Tongue (tissue), 2 donors: Measurements from ENCODE around the gene SLC25A52. TPM values are rescaled to one million over a fixed set of nuclear protein-coding genes. Genes with fewer than 3 reads are reported as not detected.
A peak's percentile ranks its signal among the peaks of the same experiment; 100 is the strongest.
"Not testable (repeated sequence)": the region's sequence is repeated elsewhere in the genome, so short reads cannot be mapped to it uniquely, and the experiment has no call there.

Source experiments
- DNase-seq: peaks from one replicate; pipeline ENCODE4 v3.0.0-alpha.2; 2015
- total RNA-seq: library from RNA; depleted of rRNA; stranded (reverse); fragments of >200 nt; gene quantifications from one replicate; pipeline ENCODE4 v1.2.3, GENCODE V29; 2014

SLC25A52 gene, protein sequence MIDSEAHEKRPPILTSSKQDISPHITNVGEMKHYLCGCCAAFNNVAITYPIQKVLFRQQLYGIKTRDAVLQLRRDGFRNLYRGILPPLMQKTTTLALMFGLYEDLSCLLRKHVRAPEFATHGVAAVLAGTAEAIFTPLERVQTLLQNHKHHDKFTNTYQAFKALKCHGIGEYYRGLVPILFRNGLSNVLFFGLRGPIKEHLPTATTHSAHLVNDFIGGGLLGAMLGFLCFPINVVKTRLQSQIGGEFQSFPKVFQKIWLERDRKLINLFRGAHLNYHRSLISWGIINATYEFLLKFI
- total RNA-seq, result not detected

DNA sequence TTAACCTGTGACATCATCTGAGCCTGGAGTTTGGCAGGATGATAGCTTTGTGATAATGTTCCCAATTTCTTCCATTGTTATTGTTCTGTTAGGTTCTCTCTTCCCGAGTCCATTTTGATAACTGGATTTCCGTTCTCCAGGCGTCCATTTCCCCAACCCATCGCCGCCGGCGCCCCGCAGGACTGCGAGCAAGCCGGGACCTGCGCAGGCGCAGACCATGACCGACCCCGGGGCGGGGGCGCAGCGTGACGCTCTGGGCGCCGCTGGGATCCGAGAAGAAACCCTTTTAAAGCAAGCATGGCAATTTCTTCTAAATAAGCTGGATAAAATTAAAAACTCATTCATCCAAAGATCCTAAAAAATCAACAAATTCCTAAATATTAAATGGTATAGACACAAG is at the start of gene SLC25A52:
TSS of gene SLC25A52 (minus strand) at position 186 of the 400 bp plus-strand sequence. CDS start 219 bp downstream, outside the sequence.
- no peak for DNase-seq

DNA sequence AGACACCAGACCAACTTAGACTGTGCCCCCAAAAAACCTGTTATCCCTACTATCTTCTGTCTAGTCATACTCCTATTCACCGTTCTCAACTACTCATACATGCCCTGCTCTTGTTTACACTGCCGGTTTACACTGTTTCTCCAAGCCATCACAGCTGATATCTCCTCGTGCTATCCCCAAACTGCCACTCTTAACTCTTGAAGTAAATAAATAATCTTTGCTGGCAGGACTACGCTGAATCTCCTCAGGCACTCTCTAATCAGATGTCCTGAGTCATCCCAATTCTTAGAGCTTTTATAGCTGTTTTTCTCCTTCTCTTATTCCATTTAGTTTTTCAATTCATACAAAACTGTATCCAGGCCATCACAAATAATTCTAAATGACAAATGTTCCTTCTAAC is 48.4 kb upstream of the SLC25A52 start:
- DNase-seq, result not testable (repeated sequence)

DNA sequence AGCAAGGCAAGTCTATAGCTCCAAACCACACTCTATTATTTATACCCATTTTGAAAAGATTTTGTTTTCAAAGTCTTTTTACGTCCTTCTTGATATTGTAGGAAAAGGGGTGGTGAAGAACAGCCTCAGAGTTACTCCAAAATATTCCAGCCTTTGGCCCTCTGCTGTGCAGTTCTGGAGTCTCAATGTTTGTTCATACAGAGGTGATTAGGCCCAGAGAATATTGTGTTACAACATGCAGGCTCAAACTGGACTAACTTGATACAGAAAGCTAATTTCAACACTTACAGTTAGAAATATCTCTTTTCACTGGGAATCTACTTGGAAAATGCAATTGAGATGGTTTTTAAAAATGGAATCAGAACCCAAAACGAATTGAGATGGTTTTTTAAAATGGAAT is 40.4 kb upstream of the SLC25A52 start:
- peak; percentile 17 for DNase-seq

DNA sequence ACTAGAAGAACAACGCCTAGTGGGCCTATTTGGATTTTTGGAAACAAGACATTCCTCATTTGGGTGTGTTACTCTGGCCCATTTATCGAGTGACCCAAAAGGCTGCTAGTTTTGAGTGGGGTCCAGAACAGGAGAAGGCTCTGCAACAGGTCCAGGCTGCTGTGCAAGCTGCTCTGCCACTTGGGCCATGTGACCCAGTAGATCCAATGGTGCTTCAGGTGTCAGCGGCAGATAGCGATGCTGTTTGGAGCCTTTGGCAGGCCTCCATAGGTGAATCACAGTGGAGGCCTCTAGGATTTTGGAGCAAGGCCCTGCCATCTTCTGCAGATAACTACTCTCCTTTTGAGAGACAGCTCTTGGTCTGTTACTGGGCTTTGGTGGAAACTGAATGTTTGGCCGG is 38.6 kb upstream of the SLC25A52 start:
- not testable (repeated sequence) for DNase-seq

DNA sequence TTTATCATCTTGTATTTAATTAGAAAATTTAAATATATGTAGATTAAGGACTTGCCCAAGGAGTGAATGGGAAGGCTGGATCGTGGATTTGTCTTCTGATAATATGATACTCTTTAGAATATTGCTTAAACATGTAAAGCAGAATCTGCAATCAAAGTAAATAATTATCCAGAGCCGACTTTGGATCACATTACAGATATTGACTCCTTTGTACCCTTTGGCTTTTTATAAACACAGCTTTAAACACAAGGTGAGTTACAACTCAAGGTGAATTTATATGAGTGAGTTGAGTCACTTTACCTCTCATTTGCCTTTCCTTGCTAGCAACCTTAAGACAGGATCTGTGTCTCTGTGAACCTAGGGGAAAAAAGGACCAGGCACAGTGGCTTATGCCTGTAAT is 37.7 kb upstream of the SLC25A52 start:
- DNase-seq, result no peak

DNA sequence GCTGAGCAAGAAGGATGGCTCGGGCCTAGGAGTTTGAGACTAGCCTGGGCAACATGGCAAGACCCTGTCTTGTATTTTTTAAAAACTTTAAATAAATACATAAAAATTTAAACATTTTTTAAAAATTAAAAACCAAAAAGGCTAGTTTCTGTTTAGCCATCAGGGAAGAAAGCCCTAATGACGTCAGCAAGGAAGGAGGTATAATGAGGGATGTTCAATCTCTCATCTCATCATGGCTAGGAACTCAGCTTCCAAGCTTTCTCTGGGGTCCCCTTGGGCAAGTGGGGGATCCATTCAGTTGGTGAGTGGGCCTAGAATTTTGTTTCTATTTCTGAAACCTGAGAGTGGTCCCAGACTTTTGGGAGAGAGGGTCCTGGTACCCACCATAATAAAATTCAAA is 35.1 kb upstream of the SLC25A52 start:
- no peak for DNase-seq

DNA sequence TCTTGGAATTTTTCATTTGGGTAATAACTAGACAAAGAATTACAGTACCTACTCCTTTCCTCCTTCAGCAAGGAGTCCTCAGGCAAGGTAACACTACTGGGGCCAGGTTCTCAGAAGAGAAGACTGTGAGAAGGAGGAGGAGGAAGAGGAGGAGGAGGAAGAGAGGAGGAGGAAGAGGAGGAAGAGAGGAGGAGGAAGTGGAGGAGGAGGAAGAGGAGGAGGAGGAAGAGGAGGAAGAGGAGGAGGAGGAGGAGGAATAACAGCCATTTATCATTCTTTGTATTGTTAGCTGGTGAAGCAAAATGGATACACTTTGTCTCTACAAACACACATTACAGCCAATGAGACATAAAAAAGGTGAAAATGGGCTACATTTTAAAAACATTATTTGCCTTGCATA is 32.9 kb upstream of the SLC25A52 start:
- no peak for DNase-seq

DNA sequence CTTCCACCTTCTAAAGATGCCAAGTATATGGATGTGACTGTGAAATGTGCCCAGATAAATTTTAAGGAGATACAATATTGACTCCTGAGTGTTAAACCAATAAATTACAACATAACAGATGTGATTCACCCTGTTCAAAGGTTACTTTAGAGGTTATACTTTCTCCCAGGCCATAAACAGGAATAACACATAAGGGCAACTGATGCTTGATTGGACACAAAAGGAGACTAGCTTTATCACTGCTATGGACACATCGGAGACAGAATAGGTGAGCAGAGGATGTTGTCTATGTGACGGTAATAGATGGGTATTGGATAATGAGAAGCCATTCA is 31.9 kb upstream of the SLC25A52 start:
- no peak for DNase-seq

DNA sequence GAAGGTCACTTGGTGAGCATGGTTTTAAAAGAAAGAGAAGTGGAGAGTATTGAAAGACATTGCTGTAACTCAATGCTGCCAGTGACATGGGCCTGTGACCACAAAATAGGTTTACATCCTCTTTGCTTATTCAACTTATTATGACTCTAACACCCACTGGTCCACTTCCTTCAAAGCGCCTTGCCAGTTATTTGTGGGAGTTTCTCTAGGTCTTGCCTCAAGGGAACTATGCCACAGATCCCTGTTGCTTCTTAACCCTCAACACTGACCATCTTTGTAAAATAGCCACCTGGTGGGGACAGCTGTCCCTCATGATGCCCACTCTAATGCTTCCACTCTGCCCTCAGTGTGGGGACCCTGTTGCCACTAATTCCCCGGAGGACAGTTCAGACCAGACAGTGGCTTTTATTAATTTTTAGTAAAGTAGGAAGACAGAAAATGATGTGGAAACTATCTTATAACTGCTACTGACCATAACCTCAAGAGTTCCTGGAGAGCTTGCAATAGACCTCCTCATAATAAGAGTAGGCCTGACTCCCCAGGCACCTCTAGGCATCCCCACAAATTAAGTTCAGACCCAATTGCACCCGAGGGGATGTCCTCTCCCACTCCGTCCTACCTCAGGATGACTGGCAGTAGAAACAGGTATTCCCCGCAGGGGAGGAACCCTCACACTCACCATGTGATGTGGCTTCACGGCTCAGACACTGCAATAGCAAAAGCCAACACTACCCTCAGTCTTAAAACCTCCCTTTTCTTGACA is 31.3 kb upstream of the SLC25A52 start:
- DNase-seq, result no peak

DNA sequence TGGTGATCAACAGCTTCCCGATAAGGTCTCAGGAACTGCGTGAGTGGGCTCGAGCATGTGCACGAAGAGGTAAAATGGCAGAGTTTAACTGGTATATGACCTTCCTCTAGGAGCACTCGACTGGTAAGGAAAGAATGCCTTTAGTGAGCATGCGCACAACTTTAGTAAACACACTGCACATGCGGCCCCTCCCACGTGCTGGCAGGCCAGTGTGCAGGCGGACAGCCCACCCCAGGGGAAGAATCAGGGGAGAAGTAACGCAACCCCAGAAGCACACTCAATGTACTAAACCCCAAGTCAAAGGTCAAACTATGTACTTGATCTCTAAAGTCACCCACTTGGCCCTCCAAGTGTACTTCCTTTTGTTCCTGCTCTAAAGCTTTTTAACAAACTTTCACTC is 28.7 kb upstream of the SLC25A52 start:
- DNase-seq, result no peak

DNA sequence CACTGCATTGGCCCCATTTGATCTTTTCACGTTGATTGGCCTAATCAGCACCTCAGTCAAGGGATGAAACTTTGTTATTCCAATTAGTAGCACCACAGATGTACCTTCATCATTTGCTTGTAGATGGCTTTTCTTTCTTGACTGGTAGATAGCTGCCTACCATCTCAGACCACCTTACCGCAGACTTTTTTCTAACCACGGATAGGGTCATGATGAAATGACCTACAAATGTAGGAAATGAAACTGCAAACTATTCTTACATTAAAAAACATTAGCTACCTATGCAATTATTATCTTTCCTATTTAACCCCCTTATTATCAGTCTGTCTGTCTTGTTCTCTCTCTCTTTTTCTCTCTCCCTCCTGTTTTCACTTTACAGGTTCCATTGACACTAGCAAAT is 22.4 kb upstream of the SLC25A52 start:
- DNase-seq, result no peak

DNA sequence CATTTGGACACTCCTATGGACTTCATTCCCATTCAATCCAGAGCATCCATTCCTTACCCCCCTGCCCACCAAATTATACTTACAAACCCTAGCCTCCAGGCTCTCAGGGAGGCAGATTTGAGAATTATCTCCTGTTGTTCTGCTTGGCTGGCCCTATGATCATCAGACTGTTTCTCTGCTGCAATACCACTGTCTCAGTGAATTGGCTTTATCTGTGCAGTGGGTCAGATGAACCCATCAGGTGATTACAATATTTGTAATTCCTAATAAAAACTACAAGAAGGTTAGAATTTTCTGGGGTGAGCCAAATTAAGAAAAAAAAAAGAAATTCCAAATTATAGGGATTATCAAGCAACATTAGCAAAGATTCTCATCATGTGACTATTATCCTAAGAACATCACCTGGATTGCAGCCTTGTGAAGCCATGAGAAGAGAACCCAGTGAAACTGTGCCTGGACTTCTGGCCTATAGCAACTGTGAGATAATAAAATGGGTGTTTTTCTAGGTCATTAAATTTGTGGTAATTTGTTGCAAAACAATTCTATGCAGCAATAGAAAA is 17.8 kb upstream of the SLC25A52 start:
- DNase-seq, result no peak

DNA sequence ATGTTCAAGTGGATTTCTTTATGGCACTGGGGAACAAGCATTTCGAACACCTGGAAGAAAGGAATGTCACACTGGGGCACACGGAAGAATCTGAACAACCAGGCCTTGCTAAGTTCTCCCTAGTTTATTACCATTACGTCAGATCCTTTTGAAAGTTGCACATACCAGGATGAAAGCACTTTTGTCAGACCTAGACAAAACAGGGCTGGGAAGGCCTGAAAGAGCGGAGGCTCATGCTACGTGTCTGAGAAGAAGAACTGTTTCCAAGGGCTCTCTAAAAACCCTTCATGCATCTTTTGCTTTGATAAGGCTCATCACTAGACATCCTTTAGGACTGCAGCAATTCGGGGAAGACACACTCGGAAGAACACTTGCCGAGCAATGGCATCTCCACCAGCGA is 15.4 kb upstream of the SLC25A52 start:
- no peak for DNase-seq

DNA sequence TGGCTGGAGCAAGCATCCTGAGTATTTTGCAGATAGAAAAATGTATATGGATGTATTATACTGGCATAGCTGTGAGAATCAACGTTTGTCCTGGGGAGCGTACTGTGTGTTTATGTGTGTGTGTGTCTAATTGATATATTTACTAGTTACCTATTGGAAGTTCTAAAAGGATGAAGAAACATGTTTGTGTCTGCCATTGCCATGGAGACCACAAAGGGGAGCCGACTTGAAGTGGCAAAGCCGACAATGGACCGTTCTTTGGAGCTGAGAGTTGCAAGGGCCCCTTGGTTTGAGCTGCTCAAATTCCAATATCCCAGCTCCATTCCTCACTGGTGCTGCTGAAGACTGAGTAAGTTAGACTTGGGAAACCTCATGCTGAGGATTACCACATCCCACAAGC is 14.3 kb upstream of the SLC25A52 start:
- DNase-seq, result no peak

DNA sequence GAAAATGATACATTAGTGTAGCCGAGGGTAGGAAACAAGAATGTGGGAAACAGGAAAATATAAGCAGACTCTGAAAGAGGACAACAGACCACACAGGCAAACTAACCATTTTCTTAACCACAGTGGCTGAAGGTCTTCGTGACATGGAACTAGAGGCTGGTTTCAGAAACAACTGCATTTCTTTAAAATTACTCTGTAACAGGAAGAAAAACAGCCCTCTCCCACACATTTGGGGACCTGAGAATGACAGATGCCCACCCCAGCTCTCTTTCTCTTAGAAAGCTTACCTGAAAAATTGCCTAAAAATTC is 13.8 kb upstream of the SLC25A52 start:
- no peak for DNase-seq

DNA sequence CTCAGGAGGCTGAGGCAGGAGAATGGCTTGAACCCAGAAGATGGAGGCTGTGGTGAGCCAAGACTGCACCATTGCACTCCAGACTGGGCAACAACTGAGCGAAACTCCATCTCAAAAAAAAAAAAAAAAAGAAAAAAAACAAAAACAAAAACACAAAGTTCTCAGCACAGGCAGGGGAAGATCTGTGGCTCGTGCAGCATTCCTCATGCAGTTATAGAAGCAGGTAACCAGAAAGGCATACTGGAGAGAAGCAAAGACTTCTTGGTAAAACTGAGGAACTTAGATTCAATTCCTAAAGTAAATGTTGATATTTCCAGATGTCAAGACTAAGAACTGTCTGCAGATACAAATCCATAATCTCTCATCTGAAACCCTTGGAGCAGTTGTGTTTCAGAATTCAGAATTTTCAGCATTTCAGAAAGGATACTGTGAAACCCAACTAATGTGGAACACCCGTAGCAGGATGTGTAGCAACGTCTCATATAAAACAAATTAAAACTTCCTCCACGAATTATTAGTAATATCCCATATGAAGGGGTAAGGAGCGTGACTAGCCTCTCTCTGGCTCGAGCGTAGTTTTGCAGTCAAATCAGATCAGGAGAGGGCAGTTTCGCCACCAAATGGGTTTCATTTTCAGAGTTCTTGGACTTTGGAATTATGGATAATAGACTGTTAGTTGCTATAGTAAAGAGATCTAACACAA is 13.2 kb upstream of the SLC25A52 start:
- no peak for DNase-seq

DNA sequence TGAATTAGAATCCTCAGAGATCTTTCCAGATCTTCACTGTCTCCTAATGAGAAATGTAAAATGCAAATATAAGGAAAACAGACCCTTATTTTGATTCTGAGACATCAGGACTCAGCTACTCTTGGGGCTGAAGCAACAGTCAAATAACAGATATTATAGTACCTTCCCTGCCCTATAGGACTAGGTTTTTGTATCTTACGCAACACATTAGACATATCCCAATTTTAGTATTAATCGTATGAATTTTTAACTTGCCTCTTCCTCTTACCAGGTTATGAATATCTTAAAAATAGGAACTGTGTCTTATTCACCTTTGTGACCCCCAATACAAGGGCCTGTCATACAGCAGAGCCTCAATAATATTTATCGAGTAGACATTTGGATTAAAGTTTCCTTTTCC is 12.0 kb upstream of the SLC25A52 start:
- DNase-seq, result no peak

DNA sequence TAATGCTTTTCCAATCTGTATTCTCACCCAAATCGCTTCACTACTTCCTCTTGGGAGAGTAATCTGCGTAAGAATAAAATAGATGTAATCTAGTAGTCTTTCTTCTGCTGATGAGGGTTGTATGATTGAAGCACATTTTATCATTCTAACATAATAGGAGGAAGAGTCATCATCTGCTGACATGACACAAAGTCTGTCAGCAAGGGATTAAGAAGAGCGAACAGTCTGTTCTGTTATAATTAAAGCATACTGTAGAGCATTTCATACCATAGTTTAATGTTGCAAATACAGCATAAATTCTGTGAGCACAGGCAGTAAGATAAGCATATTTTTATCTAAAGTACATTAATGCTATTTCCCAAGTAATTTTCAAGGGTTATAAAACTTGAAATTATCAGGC is 10.4 kb downstream of the SLC25A52 start:
- DNase-seq, result no peak

DNA sequence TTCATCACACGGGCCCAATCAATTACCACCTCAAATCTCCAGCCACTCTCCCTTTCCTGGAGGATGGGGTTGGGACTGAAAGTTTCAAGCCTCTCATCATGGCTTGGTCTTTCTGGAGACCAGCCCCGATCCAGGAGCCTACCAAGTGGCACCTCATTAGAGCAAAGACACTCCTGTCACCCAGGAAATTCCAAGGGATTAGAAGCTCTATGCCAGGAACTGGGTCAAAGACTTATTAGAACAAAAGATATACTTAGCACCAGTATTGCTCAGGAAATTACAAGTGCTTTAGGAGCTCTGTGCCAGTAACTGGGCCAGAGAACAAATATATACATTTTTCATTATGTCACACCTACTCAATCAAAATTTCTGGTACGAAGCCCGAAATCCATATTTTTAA is 14.3 kb downstream of the SLC25A52 start:
- DNase-seq, result no peak

DNA sequence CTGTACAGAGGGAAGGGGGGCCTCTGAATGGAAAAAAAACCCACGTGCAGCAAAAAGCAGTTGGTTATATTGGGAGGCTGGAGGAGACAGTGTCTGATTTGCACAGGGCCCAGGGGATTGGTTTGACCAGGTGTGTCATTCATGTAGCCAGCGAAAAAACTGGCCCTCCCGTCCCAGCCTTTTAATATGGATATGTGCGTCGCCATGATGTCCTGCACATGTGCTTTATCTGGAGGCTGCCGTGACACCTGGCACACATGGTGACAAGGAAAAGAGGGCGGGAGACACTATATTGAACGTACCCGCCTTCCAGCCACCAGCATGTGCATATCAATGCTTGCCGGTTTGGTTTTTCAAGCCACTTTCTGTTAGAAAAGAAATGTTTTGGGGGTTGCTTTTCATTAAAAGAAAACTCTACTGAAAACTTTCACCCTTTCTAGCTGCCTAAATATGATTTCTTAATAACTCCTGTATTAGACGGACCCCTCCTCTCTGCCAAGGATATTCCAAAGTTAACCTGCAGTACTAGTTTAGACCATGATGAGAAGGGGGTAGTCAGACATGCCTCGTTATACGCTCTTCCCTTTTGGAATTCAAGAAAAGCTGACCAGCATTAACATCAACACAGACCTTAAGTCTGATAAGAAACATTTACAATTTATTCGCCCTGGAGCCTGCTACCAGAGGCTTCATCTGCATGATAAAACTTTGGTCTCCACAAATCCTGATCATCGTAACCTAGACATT is 16.2 kb downstream of the SLC25A52 start:
- DNase-seq, result no peak

DNA sequence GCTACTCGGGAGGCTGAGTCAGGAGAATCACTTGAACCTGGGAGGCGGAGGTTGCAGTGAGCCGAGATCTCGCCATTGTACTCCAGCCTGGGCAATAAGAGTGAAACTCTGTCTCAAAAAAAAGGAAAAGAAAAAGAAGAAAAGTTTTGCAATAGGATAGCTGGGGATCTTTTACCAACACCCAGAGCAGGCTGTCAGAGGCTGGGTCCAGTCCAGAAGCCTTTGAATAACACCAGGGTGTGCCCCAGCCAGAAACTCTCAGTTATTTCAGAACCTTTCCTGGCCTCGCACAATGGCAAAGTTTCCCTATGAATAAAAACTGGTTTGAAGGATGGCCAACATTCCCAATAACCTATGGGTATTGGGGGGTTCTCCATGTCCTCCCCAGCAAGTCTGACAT is 17.1 kb downstream of the SLC25A52 start:
- DNase-seq, result not testable (repeated sequence)

DNA sequence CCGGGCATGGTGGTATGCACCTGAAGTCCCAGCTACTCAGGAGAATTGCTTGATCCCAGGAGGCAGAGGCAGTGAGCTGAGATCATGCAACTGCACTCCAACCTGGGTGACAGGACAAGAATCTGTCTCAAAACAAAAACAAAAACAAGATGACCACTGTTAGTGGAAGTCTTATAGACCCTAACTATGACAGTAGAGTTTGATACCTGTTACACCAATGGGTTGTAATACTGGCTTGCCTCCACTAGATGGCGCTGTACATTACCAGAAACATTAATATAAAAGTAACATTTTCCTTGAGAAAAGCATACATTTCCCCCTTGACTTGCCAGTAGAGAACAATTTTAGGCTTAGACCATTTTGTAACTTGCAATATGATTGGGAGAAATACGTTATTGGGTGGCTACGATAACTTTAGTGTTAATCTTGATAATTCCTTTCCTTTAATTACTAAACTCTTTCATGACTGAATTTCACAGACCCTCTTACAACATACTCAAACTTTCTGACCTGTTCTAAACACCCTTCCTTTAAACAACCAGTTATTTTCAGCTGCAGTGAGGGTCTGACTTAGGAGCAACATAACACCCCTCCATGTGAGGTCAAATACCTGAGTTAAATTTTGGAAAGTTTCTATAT is 19.5 kb downstream of the SLC25A52 start:
- DNase-seq, result peak; percentile 51
